Raji (cell line): ENCODE data around the gene RCAN2.

Experiments used
- POLR2A ChIP-seq: IDR thresholded peaks from 2 replicates; pipeline ENCODE4 v1.6.1; 2011; ENCODE audit warnings: low read depth, low read length, control low read depth; ENCODE audit not compliant: insufficient read depth

RCAN2 gene

GRCh38 chr6:46254946-46255345, 236.3 kb downstream of the RCAN2 start:
- no peak for TF ChIP-seq POLR2A

DNA sequence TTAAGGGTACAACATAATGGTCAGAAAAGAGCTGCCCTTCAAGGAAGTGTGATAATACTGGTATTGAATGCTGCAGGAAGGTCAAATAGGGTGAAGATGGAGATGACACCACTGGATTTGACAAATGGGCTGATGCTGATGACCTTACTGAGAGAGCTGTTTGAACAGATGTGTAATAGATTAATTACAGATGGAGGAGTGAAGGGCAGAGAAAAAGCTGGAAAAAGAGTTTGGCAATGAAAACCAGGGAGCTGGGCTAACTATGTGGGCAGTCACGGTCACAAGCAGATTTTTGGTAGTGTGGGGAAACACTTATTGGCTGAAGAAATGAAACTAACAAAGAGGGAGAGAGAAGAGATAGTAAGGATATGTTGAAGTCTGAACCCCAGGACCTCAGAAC, 236.9 kb downstream of the RCAN2 start:
- no peak for TF ChIP-seq POLR2A

DNA sequence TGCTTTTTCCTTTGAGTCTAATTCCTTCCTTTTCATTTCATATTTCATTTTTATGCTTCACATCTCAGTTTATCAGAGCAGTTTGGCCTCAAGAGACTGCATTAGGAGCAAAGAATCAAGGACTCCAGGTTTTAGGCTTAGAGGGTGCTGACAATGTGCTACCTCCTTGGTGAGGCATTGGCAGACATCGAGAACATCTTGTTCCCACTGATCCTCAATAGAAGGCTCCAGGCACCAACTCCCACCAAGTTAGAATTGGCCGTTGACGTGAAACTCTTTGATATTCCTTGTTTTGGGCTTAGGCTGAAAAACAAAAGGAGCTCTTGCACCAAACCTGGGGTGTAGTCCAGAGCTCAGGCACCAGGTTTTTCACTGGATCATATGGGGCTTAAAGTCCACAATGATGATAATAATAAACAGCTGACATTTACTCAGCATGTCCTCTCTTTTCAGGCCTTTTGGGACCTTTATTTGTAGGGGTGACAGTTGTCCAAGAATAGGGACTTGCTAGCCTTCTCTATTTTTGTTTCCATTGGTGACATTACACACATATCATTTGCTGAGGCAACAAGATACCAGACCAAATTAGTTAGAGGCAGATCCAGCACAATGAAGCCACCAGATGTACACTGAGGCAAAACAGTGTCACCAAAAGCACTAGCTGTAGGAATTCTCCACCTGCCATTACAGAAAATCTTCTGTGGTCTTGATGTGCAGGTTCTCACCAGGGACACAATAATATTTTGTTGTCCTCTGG, 239.5 kb downstream of the RCAN2 start:
- TF ChIP-seq POLR2A, result no peak

- no peak for TF ChIP-seq POLR2A
Observed at GRCh38 chr6:46248143-46248542, 243.1 kb downstream of the RCAN2 start.

GRCh38 chr6:46246727-46247126, 244.5 kb downstream of the RCAN2 start:
- TF ChIP-seq POLR2A, result no peak

- TF ChIP-seq POLR2A, result no peak
Observed at GRCh38 chr6:46246081-46246480, 245.2 kb downstream of the RCAN2 start.

DNA sequence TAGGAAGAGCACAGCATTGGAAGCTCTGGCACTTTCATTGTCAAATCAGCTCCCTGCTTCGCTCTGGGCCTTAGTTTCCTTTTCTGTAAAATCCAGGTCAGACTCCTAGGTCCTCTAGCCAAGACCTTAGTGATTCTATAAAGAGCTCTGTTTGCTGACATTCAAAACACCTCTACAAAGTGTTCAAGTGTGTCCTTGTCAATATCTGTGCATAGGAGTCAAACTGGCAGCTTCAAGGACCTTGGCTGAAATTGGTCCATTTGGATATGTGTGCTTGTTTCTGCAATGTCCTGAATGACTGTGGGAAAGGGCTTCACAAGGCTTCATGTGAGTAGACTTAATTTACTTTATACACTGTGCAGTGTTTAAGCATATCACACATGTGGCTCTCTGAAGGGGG, 246.6 kb downstream of the RCAN2 start:
- TF ChIP-seq POLR2A, result no peak

DNA sequence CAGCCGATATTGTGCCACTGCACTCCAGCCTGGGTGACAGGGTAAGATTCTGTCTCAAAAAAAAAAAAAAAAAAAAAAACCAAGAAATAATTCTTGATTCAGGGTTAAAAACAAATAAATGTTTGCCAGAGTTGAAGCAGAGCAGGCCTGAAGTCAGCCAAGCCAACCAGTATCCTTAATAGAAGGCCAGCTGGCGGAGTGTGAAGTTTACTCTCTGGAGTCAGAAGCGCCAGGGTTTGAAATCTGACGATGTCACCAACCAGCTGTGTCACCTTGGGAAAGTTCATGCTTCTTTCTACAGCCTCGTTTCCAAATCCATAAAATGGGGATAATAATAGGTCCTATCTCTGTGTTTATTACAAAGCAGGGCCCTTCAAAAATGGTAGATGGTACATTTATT, 247.5 kb downstream of the RCAN2 start:
- TF ChIP-seq POLR2A, result no peak

GRCh38 chr6:46242921-46243320, 248.3 kb downstream of the RCAN2 start:
- TF ChIP-seq POLR2A, result no peak

- TF ChIP-seq POLR2A, result no peak
Observed at GRCh38 chr6:46240866-46241565, 250.2 kb downstream of the RCAN2 start.

DNA sequence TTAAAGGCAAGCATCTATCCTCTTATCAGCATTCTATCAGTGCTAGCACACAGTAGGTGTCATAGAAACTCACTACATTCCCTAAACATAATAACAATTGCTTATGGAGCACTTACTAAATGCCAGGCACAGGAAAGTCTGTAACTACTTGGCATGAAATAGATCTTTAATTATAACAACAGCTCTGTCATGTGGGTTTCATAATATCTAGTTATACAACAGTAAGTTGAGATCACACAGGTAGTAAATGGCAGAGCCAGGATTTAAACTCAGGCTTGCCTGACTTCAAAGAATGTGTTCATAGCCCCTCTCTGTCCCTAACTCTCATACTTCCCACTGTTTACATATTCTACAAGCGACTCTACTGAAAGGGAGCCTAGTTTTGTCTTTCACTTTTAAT, 254.5 kb downstream of the RCAN2 start:
- no peak for TF ChIP-seq POLR2A

- TF ChIP-seq POLR2A, result no peak
Observed at GRCh38 chr6:46235242-46235641, 256.0 kb downstream of the RCAN2 start.

DNA sequence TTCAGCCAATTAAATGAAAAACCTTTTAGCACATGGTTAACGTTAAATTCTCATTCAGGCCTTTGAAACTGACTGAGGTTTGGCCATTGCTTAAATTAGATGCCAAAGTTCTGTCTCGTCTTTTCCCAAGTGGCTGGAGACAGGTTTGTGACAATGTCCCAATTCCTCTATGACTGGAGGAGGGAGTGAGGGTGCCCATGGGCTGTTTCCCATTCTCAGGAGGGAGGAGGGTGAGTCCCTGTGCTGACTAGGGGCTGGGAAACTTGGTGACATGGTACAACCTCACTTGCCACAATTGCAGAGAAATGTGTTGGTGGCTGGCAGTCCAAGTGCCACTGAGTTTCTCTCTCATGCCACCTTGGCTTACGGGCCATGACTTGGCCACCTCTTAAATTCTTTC, 256.5 kb downstream of the RCAN2 start:
- TF ChIP-seq POLR2A, result no peak

DNA sequence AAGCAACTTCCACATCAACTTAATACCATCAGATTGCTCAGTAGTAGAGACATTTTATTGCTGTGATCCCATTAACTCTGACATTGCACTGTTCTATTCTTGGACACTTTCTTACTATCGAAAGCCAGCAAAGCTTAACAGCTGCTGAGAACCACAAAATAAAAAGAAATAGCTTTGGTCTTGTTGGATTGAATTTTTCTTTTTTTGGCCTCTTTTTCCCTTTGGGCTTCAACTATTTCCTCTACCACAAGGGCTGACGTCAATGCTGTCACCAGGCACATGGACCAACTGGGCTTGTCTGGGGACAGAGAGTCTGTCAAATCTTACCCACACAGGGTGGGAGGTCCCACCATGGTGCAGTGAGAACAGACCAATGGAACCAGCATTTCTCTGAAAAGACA, 257.1 kb downstream of the RCAN2 start:
- no peak for TF ChIP-seq POLR2A

DNA sequence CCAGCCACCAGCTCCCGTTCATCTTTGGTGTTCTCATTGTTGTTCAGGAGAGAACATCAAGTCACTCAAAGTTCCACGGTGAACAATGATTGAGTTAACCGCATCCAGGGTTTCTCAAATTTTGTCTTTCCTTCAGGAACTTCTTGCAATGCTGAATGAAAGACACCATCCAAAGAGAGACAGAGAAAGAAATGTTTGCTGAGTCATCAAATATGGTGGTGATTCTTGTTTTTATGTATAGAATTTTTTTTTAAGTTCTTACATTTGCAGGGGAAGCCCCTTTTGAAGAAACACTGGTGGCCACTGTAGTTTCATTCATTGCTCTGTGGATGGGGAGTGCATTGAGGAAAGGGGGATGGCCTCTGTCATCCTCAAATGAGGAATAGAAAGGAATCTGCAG, 258.1 kb downstream of the RCAN2 start:
- no peak for TF ChIP-seq POLR2A

DNA sequence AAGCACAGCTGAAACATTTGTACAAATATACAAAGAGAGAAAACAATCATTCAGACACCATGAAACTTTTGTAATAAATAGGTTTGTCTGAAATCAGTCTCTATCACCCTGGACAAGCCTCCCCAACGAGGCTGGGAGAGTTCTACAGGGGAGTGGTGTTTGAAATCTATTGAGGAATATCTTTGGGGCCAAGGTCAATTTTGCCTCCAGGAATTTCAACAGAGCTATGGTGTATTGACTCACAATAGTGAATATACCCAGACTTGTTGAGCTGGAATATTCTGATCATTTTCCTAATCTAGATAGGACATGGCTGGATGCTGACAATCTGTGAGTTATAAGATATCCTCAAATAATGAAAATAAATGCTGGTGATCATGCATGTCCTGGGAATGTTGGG, 269.0 kb downstream of the RCAN2 start:
- TF ChIP-seq POLR2A, result no peak
